Sigmoid colon (tissue), 4 donors: Measurements from ENCODE around the gene FARSA.

ENCODE experiments used
- POLR2A ChIP-seq, 2 donors: fragments of 450-650 bp; IDR thresholded peaks; one replicate each; pipeline ENCODE4 v1.6.1; 2016; ENCODE audit warnings: antibody characterized with exemption in 2 of 2, mild to moderate bottlenecking in 2 of 2, moderate library complexity in 2 of 2
- POLR2AphosphoS5 ChIP-seq, 4 donors: sonication (generic); formaldehyde crosslinking; IDR thresholded peaks; one replicate each; pipeline ENCODE4 v1.6.1; 2017; ENCODE audit warnings: antibody characterized with exemption in 4 of 4
- TF ChIP-seq, protein P1 (sequence below), 4 experiments: fragments of 450-650 bp in 3 of 4; fragments of 200-600 bp in 1 of 4; IDR thresholded peaks; one replicate each; pipeline ENCODE4 v1.5.1; 2016 to 2019; ENCODE audit warnings: antibody characterized with exemption in 4 of 4, mild to moderate bottlenecking in 3 of 4, moderate library complexity in 2 of 4

DNA sequence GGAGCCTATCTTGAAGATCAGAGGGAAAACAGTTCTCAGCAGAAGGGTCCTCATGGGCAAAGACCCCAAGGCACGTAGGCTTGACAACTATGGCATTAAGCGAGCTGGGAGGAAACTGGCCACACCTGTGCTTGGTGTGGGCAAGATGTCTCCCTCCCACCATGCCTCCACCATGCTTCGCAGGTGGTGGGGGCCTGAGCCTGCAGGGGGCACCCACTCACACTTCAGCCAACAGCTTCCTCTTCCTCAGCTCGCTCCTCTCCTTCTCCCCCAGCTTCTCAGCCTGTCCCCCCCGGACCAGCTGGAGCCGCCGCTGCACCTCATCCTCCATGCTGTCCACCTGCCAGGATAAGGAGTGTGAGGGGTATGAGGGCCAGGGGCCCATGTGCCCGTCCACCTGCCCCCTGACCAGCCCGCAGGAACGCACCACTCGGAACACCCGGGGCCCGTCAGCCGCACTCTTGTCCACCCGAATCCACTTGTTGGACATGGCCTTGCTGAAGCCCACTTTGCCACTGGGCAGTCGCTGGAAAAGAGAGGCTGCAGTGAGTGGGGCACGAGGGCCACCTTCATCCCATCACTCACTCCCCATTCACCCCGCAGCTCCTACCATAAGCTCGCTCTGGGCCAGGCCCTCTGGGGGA is 3.4 kb downstream of the FARSA start:
- TF ChIP-seq, protein P1, sequence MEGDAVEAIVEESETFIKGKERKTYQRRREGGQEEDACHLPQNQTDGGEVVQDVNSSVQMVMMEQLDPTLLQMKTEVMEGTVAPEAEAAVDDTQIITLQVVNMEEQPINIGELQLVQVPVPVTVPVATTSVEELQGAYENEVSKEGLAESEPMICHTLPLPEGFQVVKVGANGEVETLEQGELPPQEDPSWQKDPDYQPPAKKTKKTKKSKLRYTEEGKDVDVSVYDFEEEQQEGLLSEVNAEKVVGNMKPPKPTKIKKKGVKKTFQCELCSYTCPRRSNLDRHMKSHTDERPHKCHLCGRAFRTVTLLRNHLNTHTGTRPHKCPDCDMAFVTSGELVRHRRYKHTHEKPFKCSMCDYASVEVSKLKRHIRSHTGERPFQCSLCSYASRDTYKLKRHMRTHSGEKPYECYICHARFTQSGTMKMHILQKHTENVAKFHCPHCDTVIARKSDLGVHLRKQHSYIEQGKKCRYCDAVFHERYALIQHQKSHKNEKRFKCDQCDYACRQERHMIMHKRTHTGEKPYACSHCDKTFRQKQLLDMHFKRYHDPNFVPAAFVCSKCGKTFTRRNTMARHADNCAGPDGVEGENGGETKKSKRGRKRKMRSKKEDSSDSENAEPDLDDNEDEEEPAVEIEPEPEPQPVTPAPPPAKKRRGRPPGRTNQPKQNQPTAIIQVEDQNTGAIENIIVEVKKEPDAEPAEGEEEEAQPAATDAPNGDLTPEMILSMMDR (IDR thresholded peaks at IDR 0.05) = no peak
- no peak for TF ChIP-seq POLR2A (IDR thresholded peaks at IDR 0.05)
- TF ChIP-seq POLR2AphosphoS5 (IDR thresholded peaks at IDR 0.05) = no peak
